Fibroblast of lung (primary cell): Measurements from ENCODE around the gene CPNE2. TPM values are rescaled to one million over a fixed set of nuclear protein-coding genes. Genes with fewer than 3 reads are reported as not detected.
A peak's percentile ranks its signal among the peaks of the same experiment; 100 is the strongest.
"Not testable (repeated sequence)": the region's sequence is repeated elsewhere in the genome, so short reads cannot be mapped to it uniquely, and the experiment has no call there.

Experiments used
- DNase-seq, 2 donors: peaks; one replicate each; pipeline versions ENCODE4 v3.0.0 to v3.0.0-alpha.2; 2010; ENCODE audit warnings: low read depth in 2 of 2
- H2AFZ ChIP-seq: 2 replicates; pipeline ENCODE4 v1.5.1; 2012; ENCODE audit warnings: low read length, control low read depth, inconsistent platforms
- H3K27ac ChIP-seq: 2 replicates; pipeline ENCODE4 v1.5.1; 2011; ENCODE audit warnings: low read length, control low read depth; ENCODE audit not compliant: insufficient read depth
- H3K27me3 ChIP-seq: 2 replicates; pipeline ENCODE4 v1.5.1; 2011; ENCODE audit warnings: mild to moderate bottlenecking, low read length; ENCODE audit not compliant: control insufficient read depth, insufficient read depth
- H3K36me3 ChIP-seq: 2 replicates; pipeline ENCODE4 v1.5.1; 2011; ENCODE audit warnings: low read length; ENCODE audit not compliant: control insufficient read depth, insufficient read depth
- H3K4me1 ChIP-seq: 2 replicates; pipeline ENCODE4 v1.5.1; 2011; ENCODE audit warnings: low read length; ENCODE audit not compliant: control insufficient read depth, insufficient read depth; ENCODE audit errors: extremely low read depth
- H3K4me2 ChIP-seq: 2 replicates; pipeline ENCODE4 v1.5.1; 2011; ENCODE audit warnings: low read length, control low read depth; ENCODE audit not compliant: insufficient read depth; ENCODE audit errors: extremely low read depth
- H3K4me3 ChIP-seq, 4 experiments: fragments of 200-600 bp in 1 of 4; sonication (generic) in 1 of 4; replicated peaks in 1 of 4; 2 replicates each; pipeline ENCODE4 v1.5.1; 2011 to 2016; ENCODE audit warnings: low read length in 4 of 4, low read depth in 3 of 4, mild to moderate bottlenecking in 3 of 4, control low read depth in 2 of 4, inconsistent platforms in 1 of 4, mixed read lengths in 1 of 4; ENCODE audit not compliant: insufficient read depth in 1 of 4; ENCODE audit errors: control extremely low read depth in 1 of 4
- H3K79me2 ChIP-seq: 2 replicates; pipeline ENCODE4 v1.5.1; 2012; ENCODE audit warnings: mild to moderate bottlenecking, low read length, inconsistent platforms; ENCODE audit not compliant: control insufficient read depth, insufficient read depth
- H3K9ac ChIP-seq: 2 replicates; pipeline ENCODE4 v1.5.1; 2011; ENCODE audit warnings: mild to moderate bottlenecking, low read length, control low read depth; ENCODE audit not compliant: insufficient read depth
- H3K9me3 ChIP-seq: 2 replicates; pipeline ENCODE4 v1.5.1; 2012; ENCODE audit warnings: low read depth, low read length; ENCODE audit not compliant: control insufficient read depth, insufficient read depth
- H4K20me1 ChIP-seq: 2 replicates; pipeline ENCODE4 v1.5.1; 2011; ENCODE audit warnings: low read length; ENCODE audit not compliant: control insufficient read depth, insufficient read depth; ENCODE audit errors: extremely low read depth
- CTCF ChIP-seq, 2 donors: IDR thresholded peaks in 1 of 2; conservative IDR thresholded peaks in 1 of 2; 1 replicate in 1 of 2; 2 replicates in 1 of 2; pipeline ENCODE4 v1.5.1; 2011 to 2012; ENCODE audit warnings: low read length in 2 of 2, control low read depth in 1 of 2, inconsistent platforms in 1 of 2, low read depth in 1 of 2, mild to moderate bottlenecking in 1 of 2
- EZH2 ChIP-seq: IDR thresholded peaks from 2 replicates; pipeline ENCODE4 v1.5.1; 2012; ENCODE audit warnings: low read length, control low read depth, mild to moderate bottlenecking; ENCODE audit errors: missing control alignments
- polyA plus RNA-seq, 2 donors: library from polyadenylated mRNA; depleted of rRNA in 1 of 2; stranded (reverse) in 1 of 2; unstranded in 1 of 2; fragments of >200 nt; gene quantifications; 2 replicates each; pipeline ENCODE4 v1.2.1, GENCODE V29; 2011 to 2012; ENCODE audit warnings: missing spikeins in 1 of 2
- total RNA-seq: library from RNA; depleted of rRNA; stranded (reverse); fragments of >200 nt; gene quantifications from 2 replicates; pipeline ENCODE4 v1.2.1, GENCODE V29; 2014

The CPNE2 gene
- total and polyA plus RNA-seq, 2 donors (not counting 1 experiment from before 2014, with no cell fraction given) = 20.5 to 39.6 TPM

- no peaks in the 10 kb centered on the region for H3K27me3 ChIP-seq
- no peaks in the 10 kb centered on the region for H3K79me2 ChIP-seq
- H3K4me1 ChIP-seq = peaks cover 17% of the 10 kb centered on the region
- peaks cover 11% of the 10 kb centered on the region for H3K36me3 ChIP-seq
- no peak overlapping the region for H2AFZ ChIP-seq
- H3K27ac ChIP-seq = peak overlapping the region; percentile 76
- H3K9me3 ChIP-seq = no peaks in the 10 kb centered on the region
- DNase-seq = peak in 1 of 2 donors; percentile 29
- TF ChIP-seq EZH2 (no peak), CTCF (conservative IDR thresholded peaks at IDR 0.05 in 1 of 2, IDR thresholded peaks at IDR 0.05 in 1 of 2; ENCODE audit: low read depth in 1 of 2, low read length in 2 of 2) (no peak)
- H3K4me3 ChIP-seq = no peak overlapping the region
- no peak overlapping the region for H3K9ac ChIP-seq
- no peaks in the 10 kb centered on the region for H4K20me1 ChIP-seq
- H3K4me2 ChIP-seq = no peak overlapping the region
Observed at GRCh38 chr16:57060323-57061083, 31.9 kb upstream of the CPNE2 start.

GRCh38 chr16:57061084-57061905 is 31.1 kb upstream of the CPNE2 start:
- no peaks in the 10 kb centered on the region for H3K27me3 ChIP-seq
- no peaks in the 10 kb centered on the region for H4K20me1 ChIP-seq
- H3K36me3 ChIP-seq = peaks cover 9% of the 10 kb centered on the region
- H3K4me1 ChIP-seq = peaks cover 17% of the 10 kb centered on the region
- no peak for TF ChIP-seq EZH2
- no peak overlapping the region for H3K4me2 ChIP-seq
- H2AFZ ChIP-seq = no peak overlapping the region
- no peak overlapping the region for H3K4me3 ChIP-seq
- H3K79me2 ChIP-seq = no peaks in the 10 kb centered on the region
- H3K9ac ChIP-seq = peak overlapping the region; percentile 32
- peak; percentile 34 to 70 for DNase-seq
- peak overlapping the region; percentile 76 for H3K27ac ChIP-seq
- no peaks in the 10 kb centered on the region for H3K9me3 ChIP-seq

GRCh38 chr16:57062329-57062728 is 30.1 kb upstream of the CPNE2 start:
- no peak for DNase-seq
- no peak overlapping the region for H3K27ac ChIP-seq

GRCh38 chr16:57063189-57063588 is 29.2 kb upstream of the CPNE2 start:
- H3K27ac ChIP-seq, H3K4me3 ChIP-seq: not testable (repeated sequence)
- peaks cover 17% of the 10 kb centered on the region for H3K4me1 ChIP-seq

More at GRCh38 chr16:57062329-57062728, 30.1 kb upstream of the CPNE2 start:
- no peaks in the 10 kb centered on the region for H3K9me3 ChIP-seq
- H4K20me1 ChIP-seq = no peaks in the 10 kb centered on the region
- peaks cover 17% of the 10 kb centered on the region for H3K4me1 ChIP-seq
- H2AFZ ChIP-seq = no peak overlapping the region
- H3K27me3 ChIP-seq = no peaks in the 10 kb centered on the region
- no peak overlapping the region for H3K4me2 ChIP-seq
- H3K36me3 ChIP-seq = peaks cover 9% of the 10 kb centered on the region
- TF ChIP-seq EZH2 (no peak), CTCF (conservative IDR thresholded peaks at IDR 0.05 in 1 of 2, IDR thresholded peaks at IDR 0.05 in 1 of 2; ENCODE audit: low read depth in 1 of 2, low read length in 2 of 2) (no peak)
- no peak overlapping the region for H3K4me3 ChIP-seq
- H3K79me2 ChIP-seq = no peaks in the 10 kb centered on the region
- H3K9ac ChIP-seq = no peak overlapping the region

More at GRCh38 chr16:57063189-57063588, 29.2 kb upstream of the CPNE2 start:
- not testable (repeated sequence) for DNase-seq, H3K79me2 ChIP-seq, H3K27me3 ChIP-seq, H4K20me1 ChIP-seq, H3K9ac ChIP-seq, H2AFZ ChIP-seq, H3K9me3 ChIP-seq, H3K36me3 ChIP-seq, H3K4me2 ChIP-seq
